Measurements from ENCODE around the gene LTBP3. TPM values are rescaled to one million over a fixed set of nuclear protein-coding genes. Genes with fewer than 3 reads are reported as not detected.
A peak's percentile ranks its signal among the peaks of the same experiment; 100 is the strongest.

LTBP3 gene
- total and polyA plus RNA-seq, 9 donors, result 50.2 to 204 (median 155) TPM

DNA sequence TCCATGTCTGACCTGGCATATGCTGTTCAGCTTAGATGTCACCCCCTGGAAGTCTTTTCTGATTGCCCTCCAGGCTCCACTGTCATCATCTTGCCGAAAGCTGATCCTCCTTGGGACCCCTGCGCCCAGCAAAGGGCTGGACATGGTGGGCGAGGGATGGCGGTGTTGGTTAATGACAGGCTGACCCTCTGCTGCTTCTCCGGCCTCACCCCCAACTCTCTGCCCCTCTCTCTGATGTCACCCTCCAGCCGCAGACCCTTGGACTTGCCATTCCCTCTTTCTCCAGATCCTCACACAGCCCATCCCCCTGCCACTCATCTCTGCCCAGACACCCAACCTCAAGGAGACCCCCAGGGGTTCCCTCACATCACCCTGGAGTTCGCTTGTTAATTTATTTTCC lies 20.0 kb upstream of the LTBP3 start:
- Histone ChIP-seq H3K27ac (ENCODE audit: low read length) (peak overlapping the region; percentile 93), H3K27me3 (ENCODE audit: control insufficient read depth, insufficient read depth, low read length) (no peaks in the 10 kb centered on the region), H3K36me3 (ENCODE audit: control insufficient read depth, insufficient read depth, low read length) (peaks cover 64% of the 10 kb centered on the region), H3K9me3 (replicated peaks; ENCODE audit: control insufficient read depth, low read depth, low read length) (no peaks in the 10 kb centered on the region), H3K4me3 (ENCODE audit: low read length) (peak overlapping the region; percentile 89), H3K4me1 (ENCODE audit: control insufficient read depth, insufficient read depth, low read length) (peaks cover 62% of the 10 kb centered on the region)
- 94% methylated on average over 7 of the region's 7 CpGs for WGBS (ENCODE audit: insufficient coverage)
- DNase-seq, result no peak

DNA sequence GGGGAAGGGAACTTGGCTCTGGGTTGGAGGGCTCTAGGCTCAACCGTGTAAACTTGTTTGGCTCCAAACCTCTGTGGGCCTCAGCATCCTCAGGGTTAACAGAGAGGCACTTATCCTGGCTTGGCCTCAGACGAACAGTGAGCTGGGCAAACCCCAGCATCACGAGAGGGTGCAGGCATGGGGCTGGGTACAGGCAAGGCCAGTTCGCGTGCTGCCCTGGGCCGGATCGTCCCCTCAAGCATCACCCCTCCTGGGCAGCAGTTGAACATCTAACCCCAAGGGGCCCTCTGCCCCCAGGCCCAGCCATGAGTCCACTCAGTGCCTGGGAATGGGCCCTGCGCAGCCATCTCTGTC lies 19.6 kb upstream of the LTBP3 start:
- peak overlapping the region; percentile 93 for H3K27ac ChIP-seq (ENCODE audit: low read length)
- WGBS (ENCODE audit: insufficient coverage), result 57% methylated on average over 8 of the region's 8 CpGs
- no peaks in the 10 kb centered on the region for H3K27me3 ChIP-seq (ENCODE audit: control insufficient read depth, insufficient read depth, low read length)
- H3K4me3 ChIP-seq (ENCODE audit: low read length), result peak overlapping the region; percentile 89
- peaks cover 65% of the 10 kb centered on the region for H3K4me1 ChIP-seq (ENCODE audit: control insufficient read depth, insufficient read depth, low read length)
- no peak for DNase-seq
- no peaks in the 10 kb centered on the region for H3K9me3 ChIP-seq (replicated peaks; ENCODE audit: control insufficient read depth, low read depth, low read length)
- H3K36me3 ChIP-seq (ENCODE audit: control insufficient read depth, insufficient read depth, low read length), result peaks cover 61% of the 10 kb centered on the region

DNA sequence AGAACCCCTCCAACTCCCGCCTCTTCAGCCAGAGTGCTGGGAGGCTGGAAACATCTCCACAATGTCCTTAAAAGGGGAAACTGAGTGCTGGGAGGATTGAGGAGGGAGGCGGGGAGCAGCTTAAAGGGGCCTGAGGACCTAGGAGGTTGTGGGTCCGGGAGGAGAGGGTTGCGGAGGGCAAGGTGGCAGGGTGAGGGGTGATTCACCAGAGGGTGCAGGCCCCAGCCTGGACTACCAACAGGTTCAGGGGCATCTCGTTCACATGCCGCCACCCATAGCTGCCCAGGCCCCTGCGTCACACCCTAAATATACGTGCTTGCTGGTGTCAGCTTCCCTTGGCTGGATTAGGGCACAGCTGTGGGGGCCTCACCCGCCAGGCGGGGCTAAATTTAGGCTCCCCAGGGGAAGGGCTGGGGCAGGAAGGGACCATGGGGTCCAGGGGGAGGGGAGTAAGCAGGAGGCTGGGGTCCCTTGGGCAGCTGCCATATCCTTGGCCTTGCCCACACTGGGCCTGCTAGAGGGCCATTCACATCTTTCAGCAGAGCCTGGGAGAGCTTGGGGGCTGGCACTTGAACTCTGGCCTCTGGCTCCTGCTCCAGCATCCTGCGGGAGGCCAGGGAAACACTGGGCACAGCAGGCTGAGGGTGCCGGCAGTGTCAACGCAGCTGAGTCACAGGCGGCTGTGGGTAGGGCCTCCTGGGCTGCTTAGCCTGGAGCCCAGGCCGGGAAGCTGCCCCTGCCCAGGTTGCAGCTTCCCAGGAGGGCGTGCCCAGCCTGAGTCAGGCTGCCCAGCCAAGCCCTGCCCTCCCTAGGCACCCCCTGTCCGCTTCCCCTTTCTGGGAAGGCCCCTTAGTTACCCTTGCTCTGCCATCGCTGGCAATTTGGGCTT lies 19.0 kb upstream of the LTBP3 start:
- Histone ChIP-seq H3K36me3 (ENCODE audit: control insufficient read depth, insufficient read depth, low read length) (peaks cover 55% of the 10 kb centered on the region), H3K4me1 (ENCODE audit: control insufficient read depth, insufficient read depth, low read length) (peaks cover 66% of the 10 kb centered on the region), H3K9me3 (replicated peaks; ENCODE audit: control insufficient read depth, low read depth, low read length) (no peaks in the 10 kb centered on the region), H3K27me3 (ENCODE audit: control insufficient read depth, insufficient read depth, low read length) (no peaks in the 10 kb centered on the region), H3K27ac (ENCODE audit: low read length) (peak overlapping the region; percentile 93), H3K4me3 (ENCODE audit: low read length) (peak overlapping the region; percentile 89)
- peak; percentile 87 for DNase-seq
- WGBS (ENCODE audit: insufficient coverage), result 33% methylated on average over 12 of the region's 18 CpGs

DNA sequence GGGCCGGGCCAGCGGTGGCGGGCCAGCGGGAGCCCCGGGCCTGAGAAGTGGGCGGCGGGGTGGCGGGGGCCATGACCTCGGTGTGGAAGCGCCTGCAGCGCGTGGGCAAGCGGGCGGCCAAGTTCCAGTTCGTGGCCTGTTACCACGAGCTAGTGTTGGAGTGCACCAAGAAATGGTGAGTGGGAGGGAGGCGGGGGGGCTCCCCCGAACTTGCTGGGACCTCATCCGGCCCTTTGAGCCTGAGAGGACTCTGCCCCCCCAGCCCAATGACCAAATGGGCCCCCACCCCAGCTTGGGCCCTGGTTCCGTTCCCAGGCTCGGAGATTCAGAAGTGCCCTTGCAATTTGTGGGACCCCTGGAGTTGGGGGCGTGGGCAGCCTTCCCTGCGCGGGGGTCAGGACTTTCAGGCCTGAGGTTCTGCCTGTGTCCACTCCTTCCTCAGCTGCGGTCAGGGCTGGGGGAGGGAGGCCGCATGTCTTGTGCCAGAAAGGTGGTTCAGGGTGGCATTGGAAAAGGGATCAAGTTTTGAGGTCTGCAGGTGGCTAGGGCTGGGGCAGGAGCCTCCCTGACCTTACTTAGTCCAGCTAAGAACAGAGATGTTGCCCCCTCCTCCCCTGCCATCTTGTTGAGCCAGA lies 18.2 kb upstream of the LTBP3 start:
- Histone ChIP-seq H3K4me3 (ENCODE audit: low read length) (peak overlapping the region; percentile 89), H3K27ac (ENCODE audit: low read length) (peak overlapping the region; percentile 93), H3K36me3 (ENCODE audit: control insufficient read depth, insufficient read depth, low read length) (peaks cover 47% of the 10 kb centered on the region), H3K9me3 (replicated peaks; ENCODE audit: control insufficient read depth, low read depth, low read length) (no peaks in the 10 kb centered on the region), H3K4me1 (ENCODE audit: control insufficient read depth, insufficient read depth, low read length) (peaks cover 67% of the 10 kb centered on the region), H3K27me3 (ENCODE audit: control insufficient read depth, insufficient read depth, low read length) (no peaks in the 10 kb centered on the region)
- DNase-seq, result peak; percentile 42
- WGBS (ENCODE audit: insufficient coverage), result 7% methylated on average over 17 of the region's 26 CpGs

DNA sequence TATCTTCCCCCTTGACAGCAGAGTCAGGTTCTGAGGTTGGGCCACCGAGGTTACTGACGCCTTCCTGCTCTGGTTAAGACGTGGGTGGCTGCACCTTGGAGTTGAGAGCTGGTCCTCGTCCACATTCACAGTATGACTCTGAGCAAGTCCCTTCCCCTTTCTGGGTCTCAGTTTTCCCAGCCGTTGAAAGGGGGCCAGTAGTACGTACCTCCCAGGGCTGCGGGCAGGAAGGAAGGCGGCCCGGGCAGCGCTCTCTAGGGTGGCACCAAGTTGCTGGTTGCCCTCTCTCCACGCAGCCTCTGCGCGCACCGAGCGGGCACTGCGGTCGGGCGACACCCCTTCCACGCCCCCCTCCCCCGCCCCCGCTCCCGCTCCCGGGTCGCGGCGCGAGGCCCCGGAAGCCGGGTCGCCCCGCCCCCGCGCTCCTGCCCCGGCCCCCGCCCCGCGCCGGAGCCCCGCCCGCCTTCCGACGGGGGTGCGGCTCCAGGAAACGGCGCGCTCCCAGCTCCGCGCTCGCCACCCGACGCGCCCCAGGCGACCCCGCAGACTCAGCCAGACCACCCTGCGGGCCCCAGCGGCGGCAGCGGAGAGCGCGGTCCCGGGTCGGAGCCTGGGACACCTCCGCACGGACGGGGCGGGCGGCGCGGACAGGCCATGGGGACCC lies 17.5 kb upstream of the LTBP3 start, which contains the start of gene EHBP1L1:
Gene EHBP1L1 (plus strand): TSS at position 486 of the 664 bp plus-strand sequence. CDS start 250 bp downstream, outside the sequence.
- peaks cover 41% of the 10 kb centered on the region for H3K36me3 ChIP-seq (ENCODE audit: control insufficient read depth, insufficient read depth, low read length)
- no peaks in the 10 kb centered on the region for H3K9me3 ChIP-seq (replicated peaks; ENCODE audit: control insufficient read depth, low read depth, low read length)
- peak within 1 kb of the TSS; percentile 93 for H3K27ac ChIP-seq (ENCODE audit: low read length)
- 3% methylated on average over 42 of the region's 69 CpGs for WGBS (ENCODE audit: insufficient coverage)
- DNase-seq, result peak; percentile 83
- H3K27me3 ChIP-seq (ENCODE audit: control insufficient read depth, insufficient read depth, low read length), result no peaks in the 10 kb centered on the region
- H3K4me1 ChIP-seq (ENCODE audit: control insufficient read depth, insufficient read depth, low read length), result peaks cover 74% of the 10 kb centered on the region
- H3K4me3 ChIP-seq (ENCODE audit: low read length), result peak within 1 kb of the TSS; percentile 89

DNA sequence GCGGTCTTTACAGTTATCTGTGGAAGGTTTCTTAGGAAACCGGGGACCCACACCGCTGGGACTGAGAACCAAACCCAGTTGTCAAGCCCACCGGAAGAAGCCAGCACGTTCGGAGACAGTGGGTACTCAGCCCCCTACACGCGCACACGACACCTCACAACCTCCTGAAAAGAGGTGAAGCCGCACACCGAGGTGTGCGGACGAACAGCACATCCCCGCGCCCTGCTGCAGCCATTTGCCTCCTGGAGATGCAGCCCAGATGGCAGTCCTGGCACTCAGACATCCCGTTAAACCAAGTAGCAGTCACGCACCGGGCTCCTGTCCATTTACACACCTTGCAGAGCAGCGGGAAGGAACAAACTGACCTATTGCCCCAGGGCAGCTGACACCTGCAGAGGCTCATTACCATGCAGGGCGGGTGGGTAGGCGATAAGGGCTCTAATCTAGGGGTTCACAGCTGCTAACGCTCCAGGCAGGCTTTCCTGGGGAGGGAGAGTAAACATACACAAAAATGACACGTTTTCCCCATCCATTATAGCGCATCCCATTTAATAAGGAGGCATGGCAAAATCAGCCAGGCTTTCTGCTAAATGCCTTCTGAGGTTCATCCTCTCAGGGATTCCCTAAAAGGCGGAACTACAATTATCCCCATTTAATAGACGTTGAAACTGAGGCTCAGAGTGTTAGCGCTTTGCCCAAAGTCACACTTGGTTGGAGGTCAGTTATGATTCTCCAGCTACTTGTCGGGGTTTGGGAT lies 16.8 kb upstream of the LTBP3 start:
- DNase-seq, result peak; percentile 52
- Histone ChIP-seq H3K9me3 (replicated peaks; ENCODE audit: control insufficient read depth, low read depth, low read length) (no peaks in the 10 kb centered on the region), H3K36me3 (ENCODE audit: control insufficient read depth, insufficient read depth, low read length) (peaks cover 33% of the 10 kb centered on the region), H3K4me3 (ENCODE audit: low read length) (peak overlapping the region; percentile 51), H3K4me1 (ENCODE audit: control insufficient read depth, insufficient read depth, low read length) (peaks cover 71% of the 10 kb centered on the region), H3K27ac (ENCODE audit: low read length) (peak overlapping the region; percentile 90), H3K27me3 (ENCODE audit: control insufficient read depth, insufficient read depth, low read length) (no peaks in the 10 kb centered on the region)
- 15% methylated on average over 19 of the region's 28 CpGs for WGBS (ENCODE audit: insufficient coverage)

DNA sequence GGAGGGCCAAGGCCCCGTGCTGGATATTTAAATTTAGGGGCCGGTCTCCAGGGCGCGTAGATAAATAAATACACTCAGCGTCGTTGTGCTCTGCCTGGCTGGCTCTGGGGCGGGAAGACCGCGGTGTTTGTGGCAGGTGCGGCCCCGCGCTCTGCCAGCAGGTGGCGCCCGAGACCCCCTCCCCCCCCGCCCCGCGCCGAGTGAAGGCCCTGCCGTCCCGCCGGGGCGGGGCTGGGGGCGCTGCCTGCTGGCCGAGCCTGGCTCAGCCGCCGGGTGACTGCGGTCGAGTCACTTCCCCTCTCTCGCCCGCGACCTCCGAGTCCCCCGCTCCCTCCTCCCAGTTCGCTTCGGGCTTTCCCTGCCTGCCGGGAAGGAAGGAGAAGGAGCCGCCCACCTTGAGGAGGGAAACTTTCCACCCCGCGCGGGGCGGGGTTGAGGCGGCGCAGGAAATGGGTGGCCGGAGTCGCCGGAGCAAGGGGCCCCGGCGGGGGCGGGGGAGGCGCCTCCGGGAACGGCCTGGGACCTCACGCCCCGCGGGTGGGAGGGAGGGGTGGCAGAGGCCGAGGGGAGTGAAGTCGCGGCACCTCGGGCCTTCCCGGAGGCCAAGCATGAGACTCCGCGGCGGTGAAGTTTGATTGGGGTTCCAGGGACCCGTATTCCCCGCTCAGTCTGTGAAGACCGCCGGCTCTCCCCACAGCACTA lies 16.1 kb upstream of the LTBP3 start:
- Histone ChIP-seq H3K4me3 (ENCODE audit: low read length) (peak overlapping the region; percentile 65), H3K27me3 (ENCODE audit: control insufficient read depth, insufficient read depth, low read length) (no peaks in the 10 kb centered on the region), H3K27ac (ENCODE audit: low read length) (peak overlapping the region; percentile 90), H3K36me3 (ENCODE audit: control insufficient read depth, insufficient read depth, low read length) (peaks cover 27% of the 10 kb centered on the region), H3K4me1 (ENCODE audit: control insufficient read depth, insufficient read depth, low read length) (peaks cover 73% of the 10 kb centered on the region), H3K9me3 (replicated peaks; ENCODE audit: control insufficient read depth, low read depth, low read length) (no peaks in the 10 kb centered on the region)
- under 1% methylated on average over 38 of the region's 67 CpGs for WGBS (ENCODE audit: insufficient coverage)
- DNase-seq, result peak; percentile 98

DNA sequence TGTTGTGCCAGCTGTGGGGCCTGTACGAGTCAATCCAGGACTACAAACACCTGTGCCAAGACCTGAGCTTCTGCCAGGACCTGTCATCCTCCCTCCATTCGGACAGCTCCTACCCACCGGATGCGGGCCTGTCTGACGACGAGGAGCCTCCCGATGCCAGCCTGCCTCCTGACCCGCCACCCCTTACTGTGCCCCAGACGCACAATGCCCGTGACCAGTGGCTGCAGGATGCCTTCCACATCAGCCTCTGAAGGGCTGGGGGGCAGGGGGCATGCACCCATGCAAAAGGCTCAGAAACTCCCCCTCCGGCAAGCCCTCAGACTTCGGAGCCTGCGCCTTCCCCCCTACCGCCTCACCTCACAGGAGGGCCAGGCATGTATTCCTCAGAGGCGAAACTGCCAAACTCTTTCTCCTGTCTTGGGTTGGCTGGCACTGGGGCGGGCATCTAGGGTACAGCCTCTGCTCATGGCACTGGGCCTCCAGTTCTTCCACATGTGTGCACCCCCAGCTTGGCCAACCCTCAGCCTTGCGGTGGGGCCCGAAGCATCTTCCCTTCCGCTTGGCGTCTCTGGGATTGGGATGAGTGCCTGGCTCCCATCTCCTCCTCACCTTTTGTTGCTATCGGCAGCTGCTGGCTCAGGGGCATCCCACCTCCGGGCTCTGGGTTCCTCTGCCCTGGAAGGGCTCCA lies 15.4 kb upstream of the LTBP3 start:
- WGBS (ENCODE audit: insufficient coverage), result 32% methylated on average over 18 of the region's 22 CpGs
- peak overlapping the region; percentile 65 for H3K4me3 ChIP-seq (ENCODE audit: low read length)
- H3K36me3 ChIP-seq (ENCODE audit: control insufficient read depth, insufficient read depth, low read length), result peaks cover 26% of the 10 kb centered on the region
- H3K27me3 ChIP-seq (ENCODE audit: control insufficient read depth, insufficient read depth, low read length), result no peaks in the 10 kb centered on the region
- DNase-seq, result peak; percentile 60
- no peaks in the 10 kb centered on the region for H3K9me3 ChIP-seq (replicated peaks; ENCODE audit: control insufficient read depth, low read depth, low read length)
- H3K4me1 ChIP-seq (ENCODE audit: control insufficient read depth, insufficient read depth, low read length), result peaks cover 76% of the 10 kb centered on the region
- peak overlapping the region; percentile 89 for H3K27ac ChIP-seq (ENCODE audit: low read length)
